ENCODE measurements around the gene SLC30A2. TPM values are rescaled to one million over a fixed set of nuclear protein-coding genes. Genes with fewer than 3 reads are reported as not detected.

The SLC30A2 gene
- total RNA-seq, 1 donor from 2014 or later = not detected

- FAIRE-seq = peak; percentile 55
- Histone ChIP-seq H3K36me3 (ENCODE audit: control insufficient read depth, insufficient read depth, low read length) (no peaks in the 10 kb centered on the region), H3K27me3 (ENCODE audit: control insufficient read depth, insufficient read depth, low read length) (peaks cover 3% of the 10 kb centered on the region), H3K4me3 (ENCODE audit: low read depth, low read length) (no peak overlapping the region)
- no peak for DNase-seq (ENCODE audit: low read depth)
- TF ChIP-seq CTCF (IDR thresholded peaks at IDR 0.05; ENCODE audit: insufficient read depth, low read length, severe bottlenecking) = no peak
Observed at GRCh38 chr1:26020941-26021646, 24.8 kb downstream of the SLC30A2 start.

GRCh38 chr1:26020330-26020768 lies 25.6 kb downstream of the SLC30A2 start:
- Histone ChIP-seq H3K4me3 (ENCODE audit: low read depth, low read length) (no peak overlapping the region), H3K27me3 (ENCODE audit: control insufficient read depth, insufficient read depth, low read length) (peaks cover 3% of the 10 kb centered on the region), H3K36me3 (ENCODE audit: control insufficient read depth, insufficient read depth, low read length) (no peaks in the 10 kb centered on the region)
- DNase-seq (ENCODE audit: low read depth) (no peak), FAIRE-seq (no peak)
- TF ChIP-seq CTCF (IDR thresholded peaks at IDR 0.05; ENCODE audit: insufficient read depth, low read length, severe bottlenecking) = no peak

- Histone ChIP-seq H3K27me3 (ENCODE audit: control insufficient read depth, insufficient read depth, low read length) (peaks cover 3% of the 10 kb centered on the region), H3K36me3 (ENCODE audit: control insufficient read depth, insufficient read depth, low read length) (no peaks in the 10 kb centered on the region), H3K4me3 (ENCODE audit: low read depth, low read length) (no peak overlapping the region)
- no peak for FAIRE-seq
- DNase-seq (ENCODE audit: low read depth) = no peak
- TF ChIP-seq CTCF (IDR thresholded peaks at IDR 0.05; ENCODE audit: insufficient read depth, low read length, severe bottlenecking) = no peak
Observed at GRCh38 chr1:26019641-26020315, 26.1 kb downstream of the SLC30A2 start.

- no peak for TF ChIP-seq CTCF (IDR thresholded peaks at IDR 0.05; ENCODE audit: insufficient read depth, low read length, severe bottlenecking)
- Histone ChIP-seq H3K4me3 (ENCODE audit: low read depth, low read length) (no peak overlapping the region), H3K27me3 (ENCODE audit: control insufficient read depth, insufficient read depth, low read length) (peaks cover 3% of the 10 kb centered on the region), H3K36me3 (ENCODE audit: control insufficient read depth, insufficient read depth, low read length) (no peaks in the 10 kb centered on the region)
- no peak for FAIRE-seq
- no peak for DNase-seq (ENCODE audit: low read depth)
Observed at GRCh38 chr1:26017606-26018005, 28.3 kb downstream of the SLC30A2 start.

- DNase-seq (ENCODE audit: low read depth) (no peak), FAIRE-seq (no peak)
- TF ChIP-seq CTCF (IDR thresholded peaks at IDR 0.05; ENCODE audit: insufficient read depth, low read length, severe bottlenecking) = no peak
- H3K36me3 ChIP-seq (ENCODE audit: control insufficient read depth, insufficient read depth, low read length) = no peaks in the 10 kb centered on the region
- no peak overlapping the region for H3K4me3 ChIP-seq (ENCODE audit: low read depth, low read length)
- peaks cover 3% of the 10 kb centered on the region for H3K27me3 ChIP-seq (ENCODE audit: control insufficient read depth, insufficient read depth, low read length)
Observed at GRCh38 chr1:26016953-26017545, 28.9 kb downstream of the SLC30A2 start.

Measured in bronchial epithelial cell (primary cell).